Iris pigment epithelial cell (primary cell): Measurements from ENCODE around the gene VAMP8.
A peak's percentile ranks its signal among the peaks of the same experiment; 100 is the strongest.
"Not testable (repeated sequence)": the region's sequence is repeated elsewhere in the genome, so short reads cannot be mapped to it uniquely, and the experiment has no call there.

ENCODE experiments used
- DNase-seq: peaks from one replicate; pipeline ENCODE4 v3.0.0-alpha.2; 2011; ENCODE audit warnings: low read depth

VAMP8 gene

GRCh38 chr2:85579266-85579935 lies 2.0 kb downstream of the VAMP8 start:
- DNase-seq, result no peak

GRCh38 chr2:85580206-85580605 lies 2.8 kb downstream of the VAMP8 start:
- no peak for DNase-seq

GRCh38 chr2:85582492-85582891 lies 5.1 kb downstream of the VAMP8 start:
- no peak for DNase-seq

- no peak for DNase-seq
Measured at GRCh38 chr2:85583667-85584353, 6.4 kb downstream of the VAMP8 start.

- no peak for DNase-seq
Measured at GRCh38 chr2:85584354-85584856, 7.0 kb downstream of the VAMP8 start, which contains the start of gene VAMP5. TSS of gene VAMP5 (plus strand) at chr2:85584431. CDS start at chr2:85584491, 60 bp downstream.

GRCh38 chr2:85584857-85585780 lies 7.7 kb downstream of the VAMP8 start:
- no peak for DNase-seq

- DNase-seq, result no peak
Measured at GRCh38 chr2:85585781-85586105, 8.4 kb downstream of the VAMP8 start.

- DNase-seq, result no peak
Measured at GRCh38 chr2:85588236-85588635, 10.8 kb downstream of the VAMP8 start.

GRCh38 chr2:85588645-85589044 lies 11.3 kb downstream of the VAMP8 start:
- DNase-seq, result no peak

- DNase-seq, result no peak
Measured at GRCh38 chr2:85589181-85589580, 11.8 kb downstream of the VAMP8 start.

- DNase-seq, result peak; percentile 75
Measured at GRCh38 chr2:85589982-85590791, 12.8 kb downstream of the VAMP8 start.

GRCh38 chr2:85590950-85591349 lies 13.6 kb downstream of the VAMP8 start:
- DNase-seq, result no peak

- no peak for DNase-seq
Measured at GRCh38 chr2:85591563-85591962, 14.2 kb downstream of the VAMP8 start.

- DNase-seq, result not testable (repeated sequence)
Measured at GRCh38 chr2:85592299-85592698, 14.9 kb downstream of the VAMP8 start.

GRCh38 chr2:85593023-85593422 lies 15.6 kb downstream of the VAMP8 start:
- no peak for DNase-seq

GRCh38 chr2:85594715-85595300 lies 17.4 kb downstream of the VAMP8 start:
- no peak for DNase-seq

GRCh38 chr2:85595301-85596025 lies 18.1 kb downstream of the VAMP8 start, which contains the start of gene RNF181:
TSS of gene RNF181 (plus strand) at chr2:85595745. CDS start at chr2:85595764, 19 bp downstream.
- peak; percentile 99 for DNase-seq

- DNase-seq, result no peak
Measured at GRCh38 chr2:85596026-85596333, 18.6 kb downstream of the VAMP8 start.

- DNase-seq, result no peak
Measured at GRCh38 chr2:85596486-85597143, 19.2 kb downstream of the VAMP8 start.

- DNase-seq, result no peak
Measured at GRCh38 chr2:85597241-85597640, 19.9 kb downstream of the VAMP8 start.
